Measurements from ENCODE around the gene NOXRED1.
A peak's percentile ranks its signal among the peaks of the same experiment; 100 is the strongest.

Gene NOXRED1, protein sequence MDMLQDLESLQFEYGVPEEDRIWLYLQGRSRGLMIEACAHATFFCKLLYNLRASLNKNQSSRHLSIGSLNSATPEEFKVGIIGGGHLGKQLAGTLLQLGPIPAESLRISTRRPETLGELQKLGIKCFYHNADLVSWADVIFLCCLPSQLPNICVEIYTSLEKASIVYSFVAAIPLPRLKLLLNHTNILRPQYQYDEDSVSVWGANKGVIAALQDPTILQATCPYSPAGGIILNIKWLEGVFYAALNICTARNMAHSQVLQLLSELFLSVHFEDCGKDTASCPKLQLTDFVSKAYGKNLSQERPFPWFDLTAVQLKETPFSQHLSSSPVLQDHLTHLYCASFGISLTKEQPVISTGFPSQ

DNA sequence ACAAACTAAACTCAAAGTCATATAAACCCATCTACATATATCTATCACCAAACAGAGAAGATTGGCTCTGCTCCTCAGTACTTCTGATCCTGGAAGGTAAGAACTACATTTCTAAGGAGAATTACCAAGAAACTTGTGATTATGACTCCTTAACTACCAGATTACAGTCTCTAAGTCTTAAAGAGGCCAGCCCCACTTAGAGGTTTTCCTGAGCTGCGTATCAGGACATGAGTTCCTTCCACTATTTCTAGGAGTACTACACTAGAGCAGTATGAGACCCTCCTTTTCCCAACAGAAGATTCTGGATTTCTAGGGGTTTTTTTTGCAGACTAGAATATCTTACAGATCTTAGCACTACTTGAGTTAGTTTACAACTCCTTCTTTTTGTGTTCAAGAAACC is at the start of gene NOXRED1:
Gene NOXRED1, minus strand, starts transcription at position 101 of the 400 bp plus-strand sequence. CDS start 634 bp downstream, outside the sequence.
- Mint-ChIP-seq H3K27ac (peak within 1 kb of the TSS; percentile 23), H3K4me1 (ENCODE audit: low read depth) (no peaks in the 10 kb centered on the region), H3K4me3 (no peak within 1 kb of the TSS), H3K36me3 (peaks cover 52% of the 10 kb centered on the region), H3K27me3 (no peaks in the 10 kb centered on the region), H3K9me3 (ENCODE audit: low read depth) (peaks cover 10% of the 10 kb centered on the region)

DNA sequence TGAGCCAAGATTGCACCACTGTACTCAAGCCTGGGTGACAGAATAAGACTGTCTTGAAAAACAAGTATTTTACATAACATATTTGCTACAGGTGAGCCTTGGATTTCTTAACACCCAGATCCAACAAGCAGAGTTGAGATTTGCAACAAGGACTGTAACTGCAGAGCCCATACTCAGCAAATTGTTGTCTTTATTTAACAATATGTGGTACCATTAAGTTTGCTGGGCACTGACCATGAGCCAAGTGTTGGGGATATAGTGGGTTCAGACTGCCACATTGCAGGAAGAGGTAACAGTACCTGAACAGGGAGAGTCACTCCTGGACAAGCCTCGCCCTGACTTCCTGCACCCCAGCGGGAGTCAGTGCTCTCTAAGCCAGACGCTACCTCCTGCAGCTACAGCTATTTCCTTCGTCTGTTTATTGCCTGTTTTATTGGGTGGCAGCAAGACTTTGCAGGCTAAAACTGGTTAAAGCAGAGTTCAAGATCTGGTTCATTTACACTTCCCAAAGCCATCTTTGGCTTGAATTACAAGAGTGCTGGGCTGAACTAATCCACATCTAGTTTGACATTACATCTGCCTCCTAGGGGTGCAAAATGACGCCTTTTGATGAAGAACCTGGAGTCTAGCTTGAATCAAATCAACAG is 47.0 kb upstream of the NOXRED1 start:
- H3K36me3 Mint-ChIP-seq, result peaks cover 1% of the 10 kb centered on the region
- H3K4me3 Mint-ChIP-seq, result no peak overlapping the region
- no peaks in the 10 kb centered on the region for H3K9me3 Mint-ChIP-seq (ENCODE audit: low read depth)
- no peak overlapping the region for H3K27ac Mint-ChIP-seq
- H3K4me1 Mint-ChIP-seq (ENCODE audit: low read depth), result no peaks in the 10 kb centered on the region
- H3K27me3 Mint-ChIP-seq, result no peaks in the 10 kb centered on the region

DNA sequence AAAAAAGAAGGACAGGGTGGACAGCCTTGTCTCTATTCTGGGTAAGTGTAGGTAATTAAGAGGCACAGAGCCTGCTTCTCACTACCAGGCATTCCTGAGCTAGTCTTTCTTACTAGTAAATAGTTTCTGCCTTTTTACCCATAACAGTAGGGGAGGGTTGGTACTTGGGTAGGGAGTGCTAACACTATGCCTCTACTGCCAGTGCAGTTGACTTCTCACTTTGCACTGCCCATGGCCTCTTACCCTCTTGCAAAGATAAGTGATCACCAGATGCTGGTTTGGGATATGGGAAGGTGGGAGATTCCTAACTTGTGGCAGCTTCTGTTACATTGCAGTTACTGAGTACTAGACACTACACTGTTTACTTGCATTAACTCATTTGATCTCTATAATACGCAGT is 46.2 kb upstream of the NOXRED1 start:
- Mint-ChIP-seq H3K4me3 (no peak overlapping the region), H3K36me3 (peaks cover 4% of the 10 kb centered on the region), H3K4me1 (ENCODE audit: low read depth) (no peaks in the 10 kb centered on the region), H3K27me3 (no peaks in the 10 kb centered on the region), H3K9me3 (ENCODE audit: low read depth) (no peaks in the 10 kb centered on the region), H3K27ac (no peak overlapping the region)

DNA sequence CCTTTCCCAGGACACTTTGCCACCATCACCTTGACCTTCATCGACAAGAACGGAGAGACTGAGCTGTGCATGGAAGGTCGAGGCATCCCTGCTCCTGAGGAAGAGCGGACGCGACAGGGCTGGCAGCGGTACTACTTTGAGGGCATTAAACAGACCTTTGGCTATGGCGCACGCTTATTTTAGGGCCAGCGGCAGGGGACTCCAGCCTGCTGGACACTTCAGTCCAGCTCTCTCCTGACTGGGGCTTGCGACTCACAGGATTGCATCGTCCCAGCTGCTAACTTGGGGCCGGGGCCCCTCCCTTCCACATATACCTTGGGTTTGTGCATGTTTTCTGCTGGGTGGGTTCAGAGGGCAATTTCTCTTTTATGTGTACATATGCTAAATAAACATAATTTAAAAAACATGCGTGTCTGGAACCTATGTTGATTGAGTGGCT is 45.8 kb upstream of the NOXRED1 start:
- H3K27me3 Mint-ChIP-seq, result no peaks in the 10 kb centered on the region
- H3K27ac Mint-ChIP-seq, result no peak overlapping the region
- H3K4me3 Mint-ChIP-seq, result no peak overlapping the region
- H3K9me3 Mint-ChIP-seq (ENCODE audit: low read depth), result no peaks in the 10 kb centered on the region
- no peaks in the 10 kb centered on the region for H3K4me1 Mint-ChIP-seq (ENCODE audit: low read depth)
- H3K36me3 Mint-ChIP-seq, result peaks cover 4% of the 10 kb centered on the region

DNA sequence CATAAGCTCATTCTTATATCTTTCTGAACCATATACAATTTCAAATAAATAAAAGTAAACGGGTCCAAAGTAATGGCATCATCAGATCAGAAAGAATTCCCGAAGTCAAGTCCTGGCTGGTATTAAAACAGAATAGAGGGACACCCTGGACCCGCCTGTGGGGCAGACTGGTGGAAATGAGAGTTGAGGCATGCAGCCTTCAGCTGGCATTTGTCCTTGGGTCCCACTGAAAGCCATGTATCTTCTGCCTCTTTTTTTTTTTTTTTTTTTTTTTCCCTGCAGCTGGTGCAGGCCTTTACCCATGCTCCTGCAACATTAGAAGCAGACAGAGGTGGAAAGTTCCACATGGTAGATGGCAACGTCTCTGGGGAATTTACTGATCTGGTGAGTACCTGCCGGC is 44.5 kb upstream of the NOXRED1 start:
- Mint-ChIP-seq H3K36me3 (peaks cover 4% of the 10 kb centered on the region), H3K4me1 (ENCODE audit: low read depth) (no peaks in the 10 kb centered on the region), H3K27me3 (no peaks in the 10 kb centered on the region), H3K27ac (no peak overlapping the region), H3K4me3 (no peak overlapping the region), H3K9me3 (ENCODE audit: low read depth) (no peaks in the 10 kb centered on the region)

DNA sequence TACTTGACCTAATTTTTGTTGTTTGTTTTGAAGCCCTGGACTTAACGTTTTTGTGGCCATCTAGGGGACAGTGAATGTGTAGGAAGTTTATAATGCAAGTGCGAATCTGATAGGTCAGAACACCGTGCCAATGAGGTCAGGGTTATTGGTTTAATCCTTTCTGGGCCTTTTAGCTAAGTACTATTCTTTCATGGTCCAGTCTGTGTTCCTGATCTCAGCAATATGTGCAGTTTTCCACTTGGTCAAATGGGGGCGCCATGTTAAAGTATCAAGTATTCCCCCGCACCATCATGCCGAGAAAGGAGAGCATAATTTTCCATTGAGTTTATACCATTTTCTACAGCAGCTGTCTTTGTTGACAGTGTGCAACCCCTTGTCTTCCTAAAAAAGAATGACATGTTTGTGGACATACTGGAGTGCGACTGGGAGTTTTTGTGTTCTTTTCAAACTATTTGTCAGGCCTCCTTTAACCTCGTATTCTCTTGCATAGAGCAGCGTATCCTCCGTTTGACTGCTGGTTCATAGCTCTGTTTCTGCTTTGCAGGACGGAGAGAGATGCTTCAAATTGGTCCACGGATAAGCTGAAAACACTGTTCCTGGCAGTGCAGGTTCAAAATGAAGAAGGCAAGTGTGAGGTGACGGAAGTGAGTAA is 35.9 kb upstream of the NOXRED1 start:
- no peaks in the 10 kb centered on the region for H3K27me3 Mint-ChIP-seq
- peaks cover 20% of the 10 kb centered on the region for H3K36me3 Mint-ChIP-seq
- peak overlapping the region; percentile 100 for H3K4me3 Mint-ChIP-seq
- peak overlapping the region; percentile 100 for H3K27ac Mint-ChIP-seq
- peaks cover 43% of the 10 kb centered on the region for H3K4me1 Mint-ChIP-seq (ENCODE audit: low read depth)
- no peaks in the 10 kb centered on the region for H3K9me3 Mint-ChIP-seq (ENCODE audit: low read depth)

DNA sequence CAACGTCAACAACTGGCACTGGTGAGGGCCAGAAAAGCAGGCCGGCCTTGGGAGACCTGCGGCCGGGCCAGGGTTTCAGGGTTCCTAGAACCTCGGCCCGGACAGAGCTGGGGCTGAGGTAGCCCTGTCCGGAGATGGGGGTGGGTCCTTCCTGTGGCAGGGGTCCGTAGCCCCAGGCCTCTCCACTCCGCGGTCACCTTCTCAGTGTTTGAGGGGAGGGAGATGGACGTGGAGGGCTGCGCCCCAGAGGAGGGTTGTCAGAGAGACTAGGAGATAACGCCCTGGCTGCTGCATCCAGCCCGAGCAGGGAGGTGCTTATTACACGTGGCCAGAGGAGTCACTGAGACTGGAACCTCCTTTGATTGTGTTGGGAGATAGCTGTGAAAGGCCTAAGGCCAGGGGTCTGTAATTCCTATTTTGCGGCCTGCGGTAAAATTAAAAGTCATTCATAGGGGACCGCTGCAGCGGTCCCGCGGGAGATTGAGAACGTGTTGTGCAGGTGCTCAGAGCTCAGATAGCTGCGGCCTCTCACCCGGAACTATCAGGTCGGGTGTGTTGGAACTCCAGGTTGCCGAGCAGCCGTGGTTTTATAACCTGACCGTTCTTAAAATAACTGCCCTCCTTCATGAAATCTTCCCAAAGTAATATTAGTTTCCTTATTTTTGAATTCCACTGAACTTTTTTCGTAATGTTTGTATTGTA is 35.1 kb upstream of the NOXRED1 start:
- Mint-ChIP-seq H3K9me3 (ENCODE audit: low read depth) (no peaks in the 10 kb centered on the region), H3K36me3 (peaks cover 20% of the 10 kb centered on the region), H3K4me1 (ENCODE audit: low read depth) (peaks cover 43% of the 10 kb centered on the region)

DNA sequence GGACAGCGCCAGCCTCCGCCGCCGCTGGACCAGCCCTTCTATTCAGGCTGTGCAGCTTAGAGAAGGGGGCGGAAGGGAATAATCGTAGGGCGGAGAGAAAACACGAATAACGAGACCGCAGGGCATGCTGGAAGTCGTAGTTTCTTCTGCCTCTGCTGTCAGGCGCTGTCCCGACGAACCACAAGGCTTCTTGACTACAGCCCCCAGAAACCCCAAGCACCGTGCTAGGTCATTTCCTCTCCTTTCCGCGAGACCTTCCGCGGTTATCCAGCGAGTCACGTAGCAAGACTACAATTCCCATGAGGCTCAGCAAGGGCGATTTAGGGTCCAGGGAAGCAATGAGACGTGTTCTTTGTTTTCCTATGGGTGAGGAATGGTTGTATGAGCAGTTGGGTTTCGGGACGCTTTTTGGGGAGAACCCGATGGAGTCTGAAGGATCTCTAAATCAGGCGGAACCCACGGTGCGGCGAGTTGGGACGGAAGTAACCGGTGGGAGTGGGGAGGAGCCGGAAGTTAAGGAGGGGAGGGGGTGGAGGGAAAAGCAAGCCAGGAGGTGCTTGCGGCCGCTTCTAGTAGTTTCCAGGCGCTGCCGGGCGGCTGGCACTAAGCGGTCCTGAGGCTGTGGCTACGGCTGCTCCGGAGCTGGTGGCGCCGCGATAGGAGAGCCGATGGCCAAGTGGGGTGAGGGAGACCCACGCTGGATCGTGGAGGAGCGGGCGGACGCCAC is 34.4 kb upstream of the NOXRED1 start, which contains the start of the genes AHSA1 and VIPAS39:
Gene AHSA1, plus strand, starts transcription at position 572 of the 727 bp plus-strand sequence. Its CDS starts 97 bp downstream, at position 669.
Gene VIPAS39, minus strand, starts transcription at position 80 of the 727 bp plus-strand sequence. CDS start 3,499 bp downstream, outside the sequence.
- peaks cover 43% of the 10 kb centered on the region for H3K4me1 Mint-ChIP-seq (ENCODE audit: low read depth)
- no peaks in the 10 kb centered on the region for H3K27me3 Mint-ChIP-seq
- no peaks in the 10 kb centered on the region for H3K9me3 Mint-ChIP-seq (ENCODE audit: low read depth)
- H3K36me3 Mint-ChIP-seq, result peaks cover 22% of the 10 kb centered on the region
- H3K4me3 Mint-ChIP-seq, result peak within 1 kb of the TSS; percentile 100
- H3K27ac Mint-ChIP-seq, result peak within 1 kb of the TSS; percentile 100

More for the DNA sequence above, 35.1 kb upstream of the NOXRED1 start:
- Mint-ChIP-seq H3K4me3 (peak overlapping the region; percentile 100), H3K27ac (peak overlapping the region; percentile 100), H3K27me3 (no peaks in the 10 kb centered on the region)

DNA sequence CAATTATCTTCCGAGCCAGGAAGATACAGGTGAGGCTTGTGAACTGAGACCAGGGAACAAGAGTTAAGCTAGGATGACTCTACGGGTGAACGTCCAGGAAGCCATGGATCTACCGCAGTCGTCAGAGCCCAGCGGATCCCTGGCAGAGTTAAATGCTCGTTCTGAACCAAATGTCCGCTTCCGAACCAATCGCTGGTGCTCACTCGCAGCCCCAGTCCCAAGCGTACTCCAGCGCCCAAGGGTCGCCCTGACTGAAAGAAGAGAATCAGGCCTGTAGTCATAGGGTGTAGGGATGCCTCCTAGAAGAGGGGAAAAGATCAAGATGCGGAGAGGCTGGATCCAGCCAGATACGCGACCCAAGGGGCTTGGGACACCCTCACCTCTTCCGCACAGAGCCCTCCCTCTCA is 33.8 kb upstream of the NOXRED1 start:
- Mint-ChIP-seq H3K36me3 (peaks cover 23% of the 10 kb centered on the region), H3K4me3 (peak overlapping the region; percentile 100), H3K27me3 (no peaks in the 10 kb centered on the region), H3K4me1 (ENCODE audit: low read depth) (peaks cover 43% of the 10 kb centered on the region), H3K27ac (peak overlapping the region; percentile 100), H3K9me3 (ENCODE audit: low read depth) (no peaks in the 10 kb centered on the region)

DNA sequence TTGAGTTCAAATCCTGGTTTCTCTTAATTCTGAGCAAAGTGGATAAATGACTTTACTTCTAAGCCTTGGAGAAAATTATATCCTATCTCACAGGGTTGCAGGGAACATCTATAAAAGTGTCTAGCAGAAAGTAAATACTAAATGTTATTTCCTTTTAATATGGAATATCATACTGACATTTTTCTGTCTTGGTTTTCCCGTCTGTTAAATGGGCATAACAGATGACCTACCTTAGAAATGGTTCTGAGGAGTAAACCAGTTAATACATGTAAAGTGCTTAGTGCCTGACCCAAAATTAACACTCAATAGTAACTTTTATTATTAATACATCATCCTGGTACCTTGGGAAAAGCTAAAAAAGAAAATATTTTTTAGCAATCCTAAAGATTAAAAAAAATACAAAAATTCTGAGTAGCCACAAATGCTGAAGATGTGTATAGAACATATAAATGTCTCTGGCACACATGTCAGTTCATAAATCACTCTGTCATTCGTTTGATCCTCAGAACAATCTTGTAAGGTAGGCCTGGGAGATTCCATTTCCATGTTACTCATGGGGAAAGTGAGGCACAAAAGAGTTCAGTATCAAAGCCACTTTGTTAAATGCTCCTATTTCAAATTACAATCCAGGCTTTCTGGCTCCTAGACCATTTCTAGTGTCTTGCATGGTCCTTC is 32.8 kb upstream of the NOXRED1 start:
- no peaks in the 10 kb centered on the region for H3K27me3 Mint-ChIP-seq
- H3K9me3 Mint-ChIP-seq (ENCODE audit: low read depth), result no peaks in the 10 kb centered on the region
- peaks cover 25% of the 10 kb centered on the region for H3K36me3 Mint-ChIP-seq
- peaks cover 37% of the 10 kb centered on the region for H3K4me1 Mint-ChIP-seq (ENCODE audit: low read depth)
- no peak overlapping the region for H3K27ac Mint-ChIP-seq
- H3K4me3 Mint-ChIP-seq, result peak overlapping the region; percentile 100

DNA sequence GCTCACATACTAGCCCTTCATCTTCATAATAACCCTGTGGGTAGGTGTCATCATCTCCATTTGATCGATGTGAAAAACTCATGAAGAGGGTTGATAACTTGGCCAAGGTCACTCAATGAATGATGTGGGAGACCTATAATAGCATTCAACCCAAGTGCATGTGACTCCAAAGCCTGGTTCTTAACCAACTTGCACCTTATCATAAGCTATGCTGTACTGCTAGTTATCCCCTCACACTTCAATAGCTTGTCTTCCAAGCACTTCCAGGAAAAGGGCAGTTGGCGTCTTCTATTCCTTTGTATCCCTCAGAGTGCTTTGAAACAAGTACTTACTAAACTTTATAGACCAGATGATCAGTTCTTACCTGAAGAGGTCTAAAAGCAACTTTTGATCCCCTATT is 18.9 kb upstream of the NOXRED1 start:
- H3K27me3 Mint-ChIP-seq, result no peaks in the 10 kb centered on the region
- H3K27ac Mint-ChIP-seq, result no peak overlapping the region
- H3K36me3 Mint-ChIP-seq, result peaks cover 11% of the 10 kb centered on the region
- no peak overlapping the region for H3K4me3 Mint-ChIP-seq
- no peaks in the 10 kb centered on the region for H3K4me1 Mint-ChIP-seq (ENCODE audit: low read depth)
- no peaks in the 10 kb centered on the region for H3K9me3 Mint-ChIP-seq (ENCODE audit: low read depth)

DNA sequence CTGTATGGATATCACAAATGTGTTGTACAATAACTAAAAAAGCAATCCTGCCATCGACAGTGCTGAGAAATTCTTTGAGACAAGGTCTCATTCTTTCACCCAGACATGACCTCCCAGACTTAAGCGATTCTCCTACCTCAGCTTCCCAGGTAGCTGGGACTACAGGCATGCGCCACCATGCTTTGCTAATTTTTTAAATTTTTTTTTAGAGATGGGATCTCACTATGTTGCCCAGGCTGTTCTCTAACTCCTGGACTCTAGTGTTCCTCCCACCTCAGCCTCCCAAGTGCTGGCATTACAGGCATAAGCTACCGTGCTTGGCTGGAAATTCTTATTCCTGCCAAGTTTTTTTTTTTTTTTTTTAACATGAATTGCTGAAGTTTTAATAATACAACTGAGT is 16.5 kb upstream of the NOXRED1 start:
- H3K27ac Mint-ChIP-seq, result no peak overlapping the region
- H3K4me1 Mint-ChIP-seq (ENCODE audit: low read depth), result no peaks in the 10 kb centered on the region
- no peak overlapping the region for H3K4me3 Mint-ChIP-seq
- no peaks in the 10 kb centered on the region for H3K27me3 Mint-ChIP-seq
- peaks cover 21% of the 10 kb centered on the region for H3K36me3 Mint-ChIP-seq
- no peaks in the 10 kb centered on the region for H3K9me3 Mint-ChIP-seq (ENCODE audit: low read depth)

DNA sequence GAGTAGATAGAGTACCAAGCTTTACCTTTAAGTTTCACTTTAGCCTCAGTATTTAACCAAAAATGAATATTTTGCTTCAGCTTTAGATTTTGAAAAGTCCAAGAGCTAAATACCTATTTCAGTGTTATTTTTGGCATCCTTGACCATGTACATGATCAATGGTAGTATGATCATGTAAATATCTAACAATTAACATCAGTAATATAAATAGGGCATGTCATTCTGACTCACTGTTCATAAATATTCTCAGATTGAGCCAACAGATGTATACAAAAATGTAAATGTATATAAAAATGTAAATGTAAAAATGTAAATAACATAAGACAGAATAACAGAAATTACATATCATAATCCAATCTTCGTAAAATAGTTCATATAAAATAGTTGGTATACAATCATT is 15.3 kb upstream of the NOXRED1 start:
- Mint-ChIP-seq H3K36me3 (peaks cover 21% of the 10 kb centered on the region), H3K27ac (no peak overlapping the region), H3K4me3 (no peak overlapping the region), H3K9me3 (ENCODE audit: low read depth) (no peaks in the 10 kb centered on the region), H3K27me3 (no peaks in the 10 kb centered on the region), H3K4me1 (ENCODE audit: low read depth) (no peaks in the 10 kb centered on the region)

DNA sequence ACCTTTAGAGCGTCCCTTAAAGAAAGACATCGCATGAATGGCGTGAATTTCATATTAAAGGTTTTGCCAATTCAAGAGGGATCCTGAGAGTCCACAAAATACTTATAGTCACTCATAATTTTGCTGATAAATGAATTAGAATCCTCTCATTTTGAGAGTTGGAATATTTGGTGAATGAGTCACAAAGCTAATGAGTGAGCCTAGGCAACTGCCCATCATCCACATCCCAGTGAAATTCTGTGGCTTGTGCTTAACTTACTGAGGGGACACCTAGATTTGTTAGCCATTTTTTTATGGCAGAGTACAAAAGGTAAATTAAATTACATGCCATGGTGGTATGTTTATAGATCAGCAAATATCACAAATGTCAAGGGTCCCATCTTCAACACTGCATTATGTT is 12.7 kb upstream of the NOXRED1 start:
- no peak overlapping the region for H3K4me3 Mint-ChIP-seq
- no peaks in the 10 kb centered on the region for H3K27me3 Mint-ChIP-seq
- no peaks in the 10 kb centered on the region for H3K4me1 Mint-ChIP-seq (ENCODE audit: low read depth)
- H3K9me3 Mint-ChIP-seq (ENCODE audit: low read depth), result no peaks in the 10 kb centered on the region
- no peak overlapping the region for H3K27ac Mint-ChIP-seq
- peaks cover 21% of the 10 kb centered on the region for H3K36me3 Mint-ChIP-seq
